ENCODE measurements around the gene SEMA3G.

SEMA3G gene

DNA sequence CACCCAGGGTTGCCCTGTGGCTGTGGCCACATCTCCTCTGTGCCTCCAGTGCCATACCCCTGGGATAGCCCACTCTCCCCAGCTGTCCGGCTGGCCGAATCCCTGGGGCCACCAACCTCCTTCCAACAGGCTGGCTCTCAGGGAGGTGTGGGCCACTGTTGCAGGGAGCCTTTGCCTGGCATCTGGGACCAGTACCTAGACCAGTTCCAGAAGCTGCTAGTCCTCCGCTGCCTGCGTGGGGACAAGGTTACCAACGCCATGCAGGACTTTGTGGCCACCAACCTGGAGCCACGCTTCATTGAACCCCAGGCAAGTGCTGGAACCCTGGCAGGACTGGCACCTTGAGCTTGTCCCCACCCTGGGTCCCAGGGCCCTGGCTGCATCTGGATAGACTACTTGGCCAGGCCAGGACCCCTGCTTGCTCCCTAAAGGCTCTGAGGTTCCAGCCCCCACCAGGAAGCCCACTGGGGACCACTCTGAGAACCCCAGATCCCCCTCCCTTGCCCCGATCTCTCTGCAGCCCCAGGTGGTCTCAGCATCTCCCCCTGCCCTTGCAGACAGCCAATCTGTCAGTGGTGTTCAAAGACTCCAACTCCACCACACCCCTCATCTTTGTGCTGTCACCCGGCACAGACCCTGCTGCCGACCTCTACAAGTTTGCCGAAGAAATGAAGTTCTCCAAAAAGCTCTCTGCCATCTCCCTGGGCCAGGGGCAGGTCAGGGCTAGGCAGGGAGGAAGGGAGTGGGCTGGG is 50.0 kb downstream of the SEMA3G start:
- H3K4me1 ChIP-seq (ENCODE audit: insufficient read depth, low read length, poor library complexity, severe bottlenecking), result no peaks in the 10 kb centered on the region
- no peak overlapping the region for H3K4me3 ChIP-seq (ENCODE audit: low read length, poor library complexity, severe bottlenecking)
- no peaks in the 10 kb centered on the region for H3K79me2 ChIP-seq (ENCODE audit: insufficient read depth, low read length)
- no peaks in the 10 kb centered on the region for H3K9me2 ChIP-seq (replicated peaks; ENCODE audit: low read depth, low read length)
- H3K36me3 ChIP-seq (ENCODE audit: insufficient read depth, low read length), result no peaks in the 10 kb centered on the region
- H3K9ac ChIP-seq (ENCODE audit: low read depth, low read length, poor library complexity, severe bottlenecking), result no peak overlapping the region
- H3K9me3 ChIP-seq (ENCODE audit: insufficient read depth, low read depth, low read length), result no peaks in the 10 kb centered on the region
- no peak overlapping the region for H2AFZ ChIP-seq (ENCODE audit: low read length)
- TF ChIP-seq, protein P1, sequence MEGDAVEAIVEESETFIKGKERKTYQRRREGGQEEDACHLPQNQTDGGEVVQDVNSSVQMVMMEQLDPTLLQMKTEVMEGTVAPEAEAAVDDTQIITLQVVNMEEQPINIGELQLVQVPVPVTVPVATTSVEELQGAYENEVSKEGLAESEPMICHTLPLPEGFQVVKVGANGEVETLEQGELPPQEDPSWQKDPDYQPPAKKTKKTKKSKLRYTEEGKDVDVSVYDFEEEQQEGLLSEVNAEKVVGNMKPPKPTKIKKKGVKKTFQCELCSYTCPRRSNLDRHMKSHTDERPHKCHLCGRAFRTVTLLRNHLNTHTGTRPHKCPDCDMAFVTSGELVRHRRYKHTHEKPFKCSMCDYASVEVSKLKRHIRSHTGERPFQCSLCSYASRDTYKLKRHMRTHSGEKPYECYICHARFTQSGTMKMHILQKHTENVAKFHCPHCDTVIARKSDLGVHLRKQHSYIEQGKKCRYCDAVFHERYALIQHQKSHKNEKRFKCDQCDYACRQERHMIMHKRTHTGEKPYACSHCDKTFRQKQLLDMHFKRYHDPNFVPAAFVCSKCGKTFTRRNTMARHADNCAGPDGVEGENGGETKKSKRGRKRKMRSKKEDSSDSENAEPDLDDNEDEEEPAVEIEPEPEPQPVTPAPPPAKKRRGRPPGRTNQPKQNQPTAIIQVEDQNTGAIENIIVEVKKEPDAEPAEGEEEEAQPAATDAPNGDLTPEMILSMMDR (conservative IDR thresholded peaks at IDR 0.05; ENCODE audit: low read length), result no peak
- TF ChIP-seq EZH2phosphoT487 (IDR thresholded peaks at IDR 0.05; ENCODE audit: borderline replicate concordance), result no peak
- H3F3A ChIP-seq (ENCODE audit: low read depth), result no peaks in the 10 kb centered on the region
- no peaks in the 10 kb centered on the region for H4K20me1 ChIP-seq (ENCODE audit: insufficient read depth, low read length, poor library complexity, severe bottlenecking)
- no peak overlapping the region for H3K4me2 ChIP-seq (ENCODE audit: low read depth, low read length, poor library complexity, severe bottlenecking)
- H3K27me3 ChIP-seq (ENCODE audit: insufficient read depth, low read length, poor library complexity, severe bottlenecking), result no peaks in the 10 kb centered on the region

DNA sequence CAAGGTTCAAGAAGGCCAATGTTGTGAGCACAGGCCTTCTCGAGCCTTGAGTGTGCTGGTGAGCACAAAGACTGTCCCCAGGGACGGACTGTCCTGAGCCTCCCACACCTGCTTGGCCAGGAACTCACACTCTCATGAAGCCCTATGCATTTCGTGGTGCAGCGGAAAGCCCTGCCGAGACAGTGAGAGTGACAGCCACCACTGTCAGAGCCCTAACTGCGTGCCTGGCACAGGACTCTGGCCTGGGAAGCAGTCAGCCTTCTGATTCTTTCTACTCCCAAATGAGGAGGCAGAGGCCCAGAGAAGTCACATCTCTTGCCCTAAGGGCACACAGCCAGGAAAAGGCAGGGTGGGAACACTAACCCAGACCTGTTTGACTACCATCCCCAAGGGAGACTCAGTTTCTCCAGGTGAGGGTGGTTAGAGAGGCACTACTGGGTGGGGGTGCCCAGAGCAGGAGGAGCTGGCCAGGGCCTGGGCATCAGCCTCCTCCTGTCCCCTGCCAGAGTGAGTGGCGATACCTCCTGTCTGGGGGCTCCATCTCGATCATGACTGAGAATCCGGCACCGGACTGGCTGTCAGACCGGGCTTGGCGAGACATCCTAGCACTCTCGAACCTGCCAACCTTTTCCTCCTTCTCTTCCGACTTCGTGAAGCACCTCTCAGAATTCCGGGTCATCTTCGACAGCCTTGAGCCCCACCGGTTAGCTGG is 50.8 kb downstream of the SEMA3G start:
- Histone ChIP-seq H3K9me2 (replicated peaks; ENCODE audit: low read depth, low read length) (no peaks in the 10 kb centered on the region), H3K9me3 (ENCODE audit: insufficient read depth, low read depth, low read length) (no peaks in the 10 kb centered on the region), H3K9ac (ENCODE audit: low read depth, low read length, poor library complexity, severe bottlenecking) (no peak overlapping the region), H3K4me1 (ENCODE audit: insufficient read depth, low read length, poor library complexity, severe bottlenecking) (no peaks in the 10 kb centered on the region), H3K79me2 (ENCODE audit: insufficient read depth, low read length) (no peaks in the 10 kb centered on the region), H3K36me3 (ENCODE audit: insufficient read depth, low read length) (no peaks in the 10 kb centered on the region), H2AFZ (ENCODE audit: low read length) (no peak overlapping the region), H3K4me2 (ENCODE audit: low read depth, low read length, poor library complexity, severe bottlenecking) (no peak overlapping the region), H3K4me3 (ENCODE audit: low read length, poor library complexity, severe bottlenecking) (no peak overlapping the region), H3K27me3 (ENCODE audit: insufficient read depth, low read length, poor library complexity, severe bottlenecking) (no peaks in the 10 kb centered on the region), H4K20me1 (ENCODE audit: insufficient read depth, low read length, poor library complexity, severe bottlenecking) (no peaks in the 10 kb centered on the region), H3F3A (ENCODE audit: low read depth) (no peaks in the 10 kb centered on the region)
- TF ChIP-seq, protein P1 (conservative IDR thresholded peaks at IDR 0.05; ENCODE audit: low read length), result no peak
- TF ChIP-seq EZH2phosphoT487 (IDR thresholded peaks at IDR 0.05; ENCODE audit: borderline replicate concordance), result no peak

DNA sequence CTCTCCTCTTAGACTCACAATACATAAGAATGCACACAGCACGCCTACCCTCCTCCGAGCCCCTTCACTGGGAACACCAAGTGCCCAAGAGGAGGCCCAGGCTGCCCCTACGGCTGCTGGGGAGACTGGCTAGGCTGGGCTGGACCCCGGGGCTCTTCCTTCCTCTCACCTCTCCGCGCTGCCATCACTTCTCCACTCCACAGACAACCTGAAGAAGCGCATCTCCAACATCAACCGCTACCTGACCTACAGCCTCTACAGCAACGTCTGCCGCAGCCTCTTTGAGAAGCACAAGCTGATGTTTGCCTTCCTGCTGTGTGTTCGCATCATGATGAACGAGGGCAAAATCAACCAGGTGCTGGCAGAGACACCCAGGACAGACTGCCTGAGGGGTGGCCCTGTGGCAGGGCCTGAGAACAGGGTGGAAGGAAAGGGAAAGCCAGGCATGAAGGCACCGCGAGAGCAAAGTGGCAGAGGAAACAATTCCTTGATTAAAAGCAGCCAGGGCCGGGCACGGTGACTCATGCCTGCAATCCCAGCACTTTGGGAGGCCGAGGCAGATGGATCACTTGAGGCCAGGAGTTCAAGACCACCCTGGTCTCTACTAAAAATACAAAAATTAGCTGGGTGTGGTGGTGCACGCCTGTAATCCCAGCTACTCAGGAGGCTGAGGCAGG is 51.6 kb downstream of the SEMA3G start:
- no peak for TF ChIP-seq EZH2phosphoT487 (IDR thresholded peaks at IDR 0.05; ENCODE audit: borderline replicate concordance)
- TF ChIP-seq, protein P1 (conservative IDR thresholded peaks at IDR 0.05; ENCODE audit: low read length), result no peak
- Histone ChIP-seq H3K9me2 (replicated peaks; ENCODE audit: low read depth, low read length) (no peaks in the 10 kb centered on the region), H3K9ac (ENCODE audit: low read depth, low read length, poor library complexity, severe bottlenecking) (no peak overlapping the region), H3K79me2 (ENCODE audit: insufficient read depth, low read length) (no peaks in the 10 kb centered on the region), H3K4me3 (ENCODE audit: low read length, poor library complexity, severe bottlenecking) (no peak overlapping the region), H3K4me1 (ENCODE audit: insufficient read depth, low read length, poor library complexity, severe bottlenecking) (no peaks in the 10 kb centered on the region), H4K20me1 (ENCODE audit: insufficient read depth, low read length, poor library complexity, severe bottlenecking) (no peaks in the 10 kb centered on the region), H3K4me2 (ENCODE audit: low read depth, low read length, poor library complexity, severe bottlenecking) (no peak overlapping the region), H3K9me3 (ENCODE audit: insufficient read depth, low read depth, low read length) (no peaks in the 10 kb centered on the region), H3F3A (ENCODE audit: low read depth) (no peaks in the 10 kb centered on the region), H3K27me3 (ENCODE audit: insufficient read depth, low read length, poor library complexity, severe bottlenecking) (no peaks in the 10 kb centered on the region), H2AFZ (ENCODE audit: low read length) (no peak overlapping the region), H3K36me3 (ENCODE audit: insufficient read depth, low read length) (no peaks in the 10 kb centered on the region)

All from Loucy (cell line).